Measurements from ENCODE around the gene SH2B2. TPM values are rescaled to one million over a fixed set of nuclear protein-coding genes. Genes with fewer than 3 reads are reported as not detected.

SH2B2 gene
- total and polyA plus RNA-seq, 4 donors: 0.65 to 1.4 (median 1.0) TPM; not detected in 1

DNA sequence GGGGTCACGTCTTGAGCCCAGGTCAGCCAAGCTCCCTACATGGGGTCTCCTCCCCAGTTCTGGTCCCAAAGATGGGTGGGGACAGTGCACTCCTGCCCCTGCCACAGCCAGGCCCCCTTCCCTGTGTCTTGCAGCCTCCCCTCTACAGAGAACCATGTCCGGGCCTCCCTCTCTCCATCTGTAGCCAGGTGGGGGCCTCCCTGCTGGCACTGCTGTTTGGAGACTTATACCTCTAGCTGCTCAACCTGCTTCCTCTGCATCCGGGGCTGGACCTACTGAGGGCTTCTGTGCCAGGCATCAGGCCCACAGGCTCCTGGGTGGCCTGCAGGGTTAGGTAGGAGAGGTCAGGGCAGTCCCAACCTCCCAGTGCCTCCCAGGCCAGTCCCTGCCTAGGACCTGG is 7.9 kb downstream of the SH2B2 start (continued):
- TF ChIP-seq, protein P1, sequence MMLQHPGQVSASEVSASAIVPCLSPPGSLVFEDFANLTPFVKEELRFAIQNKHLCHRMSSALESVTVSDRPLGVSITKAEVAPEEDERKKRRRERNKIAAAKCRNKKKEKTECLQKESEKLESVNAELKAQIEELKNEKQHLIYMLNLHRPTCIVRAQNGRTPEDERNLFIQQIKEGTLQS (IDR thresholded peaks at IDR 0.05): no peak
- no peak for TF ChIP-seq GABPA (IDR thresholded peaks at IDR 0.05 in 1 of 2, conservative IDR thresholded peaks at IDR 0.05 in 1 of 2)

DNA sequence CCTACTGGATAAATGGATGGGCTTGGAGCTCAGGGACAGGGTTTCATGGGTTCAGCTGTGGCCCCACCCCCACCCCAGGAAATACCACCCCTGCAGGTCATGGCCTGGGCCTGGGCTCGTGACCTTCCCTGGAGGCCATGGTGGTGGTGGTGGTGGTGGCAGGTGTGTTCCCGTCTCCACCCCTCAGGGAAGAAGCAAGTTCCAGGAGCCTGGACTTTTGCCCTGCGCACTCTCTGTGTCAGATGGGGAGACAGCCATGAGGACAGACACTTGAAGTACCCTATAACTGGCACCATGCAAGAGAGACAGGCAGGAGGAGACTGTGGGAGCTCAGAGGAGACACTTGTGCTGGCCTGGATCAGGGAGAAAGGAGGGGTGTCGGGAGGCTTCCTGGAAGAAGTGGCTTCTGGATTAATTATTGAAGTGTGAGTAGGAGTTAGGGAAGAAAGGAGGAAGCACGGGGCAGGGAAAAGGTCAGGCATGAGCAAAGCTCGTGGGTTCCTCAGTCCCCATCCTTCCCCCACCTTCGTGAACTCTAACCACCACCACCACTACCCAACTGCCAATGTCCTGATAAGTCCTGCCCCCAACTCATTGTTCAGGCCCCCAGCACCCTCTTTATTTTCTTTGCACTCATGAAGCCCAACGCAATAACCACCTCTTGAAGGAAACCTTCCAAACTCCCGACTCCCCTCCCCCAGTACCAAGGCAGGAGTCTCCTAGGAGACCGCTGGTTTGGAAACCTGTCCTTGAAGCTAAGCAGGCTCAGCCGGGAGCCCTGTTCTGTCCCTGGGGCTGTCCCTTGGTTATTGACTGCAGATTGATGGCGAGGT is 8.9 kb downstream of the SH2B2 start:
- Histone ChIP-seq H3K4me1 (ENCODE audit: control insufficient read depth in 4 of 4, insufficient read depth in 4 of 4, low read length in 3 of 4) (peaks cover 0 to 4% (median 0%) of the 10 kb centered on the region in 4 donors), H3K4me3 (ENCODE audit: low read depth in 1 of 3, low read length in 3 of 3) (no peak overlapping the region), H3K27me3 (ENCODE audit: control insufficient read depth in 4 of 4, insufficient read depth in 4 of 4, low read length in 3 of 4) (no peaks in the 10 kb centered on the region), H3K9ac (ENCODE audit: low read depth in 1 of 2, low read length in 2 of 2) (no peak overlapping the region), H3K36me3 (ENCODE audit: control insufficient read depth in 4 of 4, insufficient read depth in 3 of 4, low read depth in 1 of 4, low read length in 3 of 4) (no peaks in the 10 kb centered on the region), H3K27ac (ENCODE audit: low read depth in 1 of 2, low read length in 2 of 2) (no peak overlapping the region), H3K9me3 (ENCODE audit: control insufficient read depth in 4 of 4, low read length in 3 of 4) (no peaks in the 10 kb centered on the region)
- no peak for DNase-seq (ENCODE audit: low spot score)
- TF ChIP-seq RAD21 (IDR thresholded peaks at IDR 0.05) (no peak), FOXA2 (IDR thresholded peaks at IDR 0.05) (no peak), RXRA (IDR thresholded peaks at IDR 0.05) (no peak), TAF1 (conservative IDR thresholded peaks at IDR 0.05) (no peak), YY1 (IDR thresholded peaks at IDR 0.05) (no peak), HNF4G (IDR thresholded peaks at IDR 0.05) (no peak), JUND (IDR thresholded peaks at IDR 0.05) (no peak), EGR1 (IDR thresholded peaks at IDR 0.05; ENCODE audit: low read depth in 2 of 2) (no peak), FOXA1 (IDR thresholded peaks at IDR 0.05) (no peak), HNF4A (conservative IDR thresholded peaks at IDR 0.05) (no peak), NR2F2 (IDR thresholded peaks at IDR 0.05) (no peak)
- TF ChIP-seq, protein P1 (IDR thresholded peaks at IDR 0.05): no peak
- TF ChIP-seq, protein P2, sequence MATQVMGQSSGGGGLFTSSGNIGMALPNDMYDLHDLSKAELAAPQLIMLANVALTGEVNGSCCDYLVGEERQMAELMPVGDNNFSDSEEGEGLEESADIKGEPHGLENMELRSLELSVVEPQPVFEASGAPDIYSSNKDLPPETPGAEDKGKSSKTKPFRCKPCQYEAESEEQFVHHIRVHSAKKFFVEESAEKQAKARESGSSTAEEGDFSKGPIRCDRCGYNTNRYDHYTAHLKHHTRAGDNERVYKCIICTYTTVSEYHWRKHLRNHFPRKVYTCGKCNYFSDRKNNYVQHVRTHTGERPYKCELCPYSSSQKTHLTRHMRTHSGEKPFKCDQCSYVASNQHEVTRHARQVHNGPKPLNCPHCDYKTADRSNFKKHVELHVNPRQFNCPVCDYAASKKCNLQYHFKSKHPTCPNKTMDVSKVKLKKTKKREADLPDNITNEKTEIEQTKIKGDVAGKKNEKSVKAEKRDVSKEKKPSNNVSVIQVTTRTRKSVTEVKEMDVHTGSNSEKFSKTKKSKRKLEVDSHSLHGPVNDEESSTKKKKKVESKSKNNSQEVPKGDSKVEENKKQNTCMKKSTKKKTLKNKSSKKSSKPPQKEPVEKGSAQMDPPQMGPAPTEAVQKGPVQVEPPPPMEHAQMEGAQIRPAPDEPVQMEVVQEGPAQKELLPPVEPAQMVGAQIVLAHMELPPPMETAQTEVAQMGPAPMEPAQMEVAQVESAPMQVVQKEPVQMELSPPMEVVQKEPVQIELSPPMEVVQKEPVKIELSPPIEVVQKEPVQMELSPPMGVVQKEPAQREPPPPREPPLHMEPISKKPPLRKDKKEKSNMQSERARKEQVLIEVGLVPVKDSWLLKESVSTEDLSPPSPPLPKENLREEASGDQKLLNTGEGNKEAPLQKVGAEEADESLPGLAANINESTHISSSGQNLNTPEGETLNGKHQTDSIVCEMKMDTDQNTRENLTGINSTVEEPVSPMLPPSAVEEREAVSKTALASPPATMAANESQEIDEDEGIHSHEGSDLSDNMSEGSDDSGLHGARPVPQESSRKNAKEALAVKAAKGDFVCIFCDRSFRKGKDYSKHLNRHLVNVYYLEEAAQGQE (IDR thresholded peaks at IDR 0.05): no peak
- TF ChIP-seq, protein P3, sequence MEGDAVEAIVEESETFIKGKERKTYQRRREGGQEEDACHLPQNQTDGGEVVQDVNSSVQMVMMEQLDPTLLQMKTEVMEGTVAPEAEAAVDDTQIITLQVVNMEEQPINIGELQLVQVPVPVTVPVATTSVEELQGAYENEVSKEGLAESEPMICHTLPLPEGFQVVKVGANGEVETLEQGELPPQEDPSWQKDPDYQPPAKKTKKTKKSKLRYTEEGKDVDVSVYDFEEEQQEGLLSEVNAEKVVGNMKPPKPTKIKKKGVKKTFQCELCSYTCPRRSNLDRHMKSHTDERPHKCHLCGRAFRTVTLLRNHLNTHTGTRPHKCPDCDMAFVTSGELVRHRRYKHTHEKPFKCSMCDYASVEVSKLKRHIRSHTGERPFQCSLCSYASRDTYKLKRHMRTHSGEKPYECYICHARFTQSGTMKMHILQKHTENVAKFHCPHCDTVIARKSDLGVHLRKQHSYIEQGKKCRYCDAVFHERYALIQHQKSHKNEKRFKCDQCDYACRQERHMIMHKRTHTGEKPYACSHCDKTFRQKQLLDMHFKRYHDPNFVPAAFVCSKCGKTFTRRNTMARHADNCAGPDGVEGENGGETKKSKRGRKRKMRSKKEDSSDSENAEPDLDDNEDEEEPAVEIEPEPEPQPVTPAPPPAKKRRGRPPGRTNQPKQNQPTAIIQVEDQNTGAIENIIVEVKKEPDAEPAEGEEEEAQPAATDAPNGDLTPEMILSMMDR (IDR thresholded peaks at IDR 0.05; ENCODE audit: low read depth, low read length, missing input control): no peak
- WGBS: 87% methylated on average over 12 of the region's 12 CpGs

DNA sequence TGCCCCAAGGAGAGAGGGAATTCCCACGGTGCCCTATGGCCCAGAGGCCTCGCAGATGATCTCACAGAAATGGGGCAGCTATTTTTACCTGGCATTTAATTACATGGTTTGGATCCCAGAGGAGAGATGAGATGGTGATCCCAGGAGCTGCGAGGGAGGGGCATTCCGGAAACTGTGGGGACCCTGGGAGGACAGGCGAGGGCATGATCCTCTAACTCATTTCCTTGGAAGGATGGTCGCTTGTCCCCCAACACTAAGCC is 9.4 kb downstream of the SH2B2 start:
- Histone ChIP-seq H3K4me1 (ENCODE audit: control insufficient read depth in 4 of 4, insufficient read depth in 4 of 4, low read length in 3 of 4) (peaks cover 0 to 5% (median 0%) of the 10 kb centered on the region in 4 donors), H3K4me3 (ENCODE audit: low read depth in 1 of 3, low read length in 3 of 3) (no peak overlapping the region), H3K27me3 (ENCODE audit: control insufficient read depth in 4 of 4, insufficient read depth in 4 of 4, low read length in 3 of 4) (no peaks in the 10 kb centered on the region), H3K9ac (ENCODE audit: low read depth in 1 of 2, low read length in 2 of 2) (no peak overlapping the region), H3K36me3 (ENCODE audit: control insufficient read depth in 4 of 4, insufficient read depth in 3 of 4, low read depth in 1 of 4, low read length in 3 of 4) (no peaks in the 10 kb centered on the region), H3K9me3 (ENCODE audit: control insufficient read depth in 4 of 4, low read length in 3 of 4) (no peaks in the 10 kb centered on the region), H3K27ac (ENCODE audit: low read depth in 1 of 2, low read length in 2 of 2) (no peak overlapping the region)
- DNase-seq (ENCODE audit: low spot score): no peak
- WGBS: 94% methylated on average over 6 of the region's 6 CpGs
- TF ChIP-seq GABPA (IDR thresholded peaks at IDR 0.05 in 1 of 2, conservative IDR thresholded peaks at IDR 0.05 in 1 of 2) (no peak), HNF4G (IDR thresholded peaks at IDR 0.05) (no peak), JUND (IDR thresholded peaks at IDR 0.05) (no peak), NR2F2 (IDR thresholded peaks at IDR 0.05) (no peak), YY1 (IDR thresholded peaks at IDR 0.05) (no peak), RAD21 (IDR thresholded peaks at IDR 0.05) (no peak), EGR1 (IDR thresholded peaks at IDR 0.05; ENCODE audit: low read depth in 2 of 2) (no peak), HNF4A (conservative IDR thresholded peaks at IDR 0.05) (no peak), MAX (IDR thresholded peaks at IDR 0.05) (no peak), FOXA1 (IDR thresholded peaks at IDR 0.05) (no peak), RXRA (IDR thresholded peaks at IDR 0.05) (no peak)
- TF ChIP-seq, protein P2 (IDR thresholded peaks at IDR 0.05): no peak
- TF ChIP-seq, protein P3 (IDR thresholded peaks at IDR 0.05; ENCODE audit: low read depth, low read length, missing input control): no peak
